Bone marrow (tissue), 2 donors: Measurements from ENCODE around the gene POU3F3.

Experiments used
- DNase-seq, 2 donors: peaks; one replicate each; lab custom pipeline; 2025; lab: John Stamatoyannopoulos, UW

Gene POU3F3

GRCh38 chr2:104853534-104854497, at the start of gene POU3F3:
Gene POU3F3 (plus strand): TSS chr2:104854115. CDS start chr2:104855511, 1,396 bp downstream.
- peak in 1 of 2 donors; percentile 45 for DNase-seq

GRCh38 chr2:104804148-104804890, 49.6 kb upstream of the POU3F3 start:
- DNase-seq: no peak

- no peak for DNase-seq
Observed at GRCh38 chr2:104812286-104812685, 41.6 kb upstream of the POU3F3 start.

- no peak for DNase-seq
Observed at GRCh38 chr2:104816143-104816542, 37.8 kb upstream of the POU3F3 start.

- DNase-seq: no peak
Observed at GRCh38 chr2:104818264-104818663, 35.7 kb upstream of the POU3F3 start.

GRCh38 chr2:104820126-104820525, 33.8 kb upstream of the POU3F3 start:
- no peak for DNase-seq

- no peak for DNase-seq
Observed at GRCh38 chr2:104825124-104825865, 28.6 kb upstream of the POU3F3 start.

- no peak for DNase-seq
Observed at GRCh38 chr2:104826016-104826415, 27.9 kb upstream of the POU3F3 start.

GRCh38 chr2:104831742-104832141, 22.2 kb upstream of the POU3F3 start:
- DNase-seq: no peak

GRCh38 chr2:104834431-104835153, 19.3 kb upstream of the POU3F3 start:
- no peak for DNase-seq

- no peak for DNase-seq
Observed at GRCh38 chr2:104836265-104836664, 17.6 kb upstream of the POU3F3 start.

- DNase-seq: no peak
Observed at GRCh38 chr2:104836841-104837240, 17.1 kb upstream of the POU3F3 start.

- no peak for DNase-seq
Observed at GRCh38 chr2:104840156-104840555, 13.8 kb upstream of the POU3F3 start.

GRCh38 chr2:104840893-104841585, 12.9 kb upstream of the POU3F3 start:
- no peak for DNase-seq

GRCh38 chr2:104841744-104842143, 12.2 kb upstream of the POU3F3 start:
- DNase-seq: no peak

GRCh38 chr2:104844807-104845551, 8.9 kb upstream of the POU3F3 start:
- no peak for DNase-seq

GRCh38 chr2:104845552-104845931, 8.4 kb upstream of the POU3F3 start:
- no peak for DNase-seq

GRCh38 chr2:104845946-104846785, 7.7 kb upstream of the POU3F3 start:
- DNase-seq: no peak
